ENCODE results near the gene OR2A2.
"Not testable (repeated sequence)": the region's sequence is repeated elsewhere in the genome, so short reads cannot be mapped to it uniquely, and the experiment has no call there.

Gene OR2A2

GRCh38 chr7:144109283-144109682 lies at the start of gene OR2A2:
Gene OR2A2 (plus strand): TSS chr7:144109583. CDS start chr7:144109583, 0 bp downstream.
- no peak for DNase-seq

GRCh38 chr7:144063710-144064109 lies 45.7 kb upstream of the OR2A2 start:
- DNase-seq: no peak

- no peak for DNase-seq
Observed at GRCh38 chr7:144069511-144069910, 39.9 kb upstream of the OR2A2 start, which contains the start of gene OR2A25. Gene OR2A25 (plus strand): TSS chr7:144069811. CDS start chr7:144074220, 4,409 bp downstream.

- DNase-seq: no peak
Observed at GRCh38 chr7:144069953-144070352, 39.4 kb upstream of the OR2A2 start.

- DNase-seq: no peak
Observed at GRCh38 chr7:144074374-144074773, 35.0 kb upstream of the OR2A2 start.

GRCh38 chr7:144085978-144086377 lies 23.4 kb upstream of the OR2A2 start, which contains the start of gene OR2A12:
Gene OR2A12 (plus strand): TSS chr7:144086278. CDS start chr7:144095108, 8,830 bp downstream.
- no peak for DNase-seq

- no peak for DNase-seq
Observed at GRCh38 chr7:144086730-144087129, 22.7 kb upstream of the OR2A2 start.

- no peak for DNase-seq
Observed at GRCh38 chr7:144087230-144087629, 22.2 kb upstream of the OR2A2 start.

GRCh38 chr7:144090667-144091066 lies 18.7 kb upstream of the OR2A2 start:
- no peak for DNase-seq

GRCh38 chr7:144098776-144099175 lies 10.6 kb upstream of the OR2A2 start:
- no peak for DNase-seq

GRCh38 chr7:144100607-144101006 lies 8.8 kb upstream of the OR2A2 start:
- no peak for DNase-seq

- no peak for DNase-seq
Observed at GRCh38 chr7:144102041-144102440, 7.3 kb upstream of the OR2A2 start.

- no peak for DNase-seq
Observed at GRCh38 chr7:144105211-144105610, 4.2 kb upstream of the OR2A2 start.

- no peak for DNase-seq
Observed at GRCh38 chr7:144110272-144110671, 889 bp downstream of the OR2A2 start.

- DNase-seq: no peak
Observed at GRCh38 chr7:144113651-144114050, 4.3 kb downstream of the OR2A2 start.

GRCh38 chr7:144118341-144118740 lies 9.0 kb downstream of the OR2A2 start:
- DNase-seq: no peak

- DNase-seq: no peak
Observed at GRCh38 chr7:144122876-144123275, 13.5 kb downstream of the OR2A2 start, which contains the start of gene OR2A14. Gene OR2A14 (plus strand): TSS chr7:144123176. CDS start chr7:144129113, 5,937 bp downstream.

- peak; percentile 29 for DNase-seq
Observed at GRCh38 chr7:144127714-144128334, 18.4 kb downstream of the OR2A2 start.

GRCh38 chr7:144129601-144130000 lies 20.2 kb downstream of the OR2A2 start:
- not testable (repeated sequence) for DNase-seq

- no peak for DNase-seq
Observed at GRCh38 chr7:144130730-144131129, 21.3 kb downstream of the OR2A2 start.

GRCh38 chr7:144132262-144132661 lies 22.9 kb downstream of the OR2A2 start:
- DNase-seq: no peak

- DNase-seq: no peak
Observed at GRCh38 chr7:144133307-144133706, 23.9 kb downstream of the OR2A2 start.

- DNase-seq: no peak
Observed at GRCh38 chr7:144134116-144134515, 24.7 kb downstream of the OR2A2 start.

- DNase-seq: no peak
Observed at GRCh38 chr7:144137501-144137900, 28.1 kb downstream of the OR2A2 start.

- DNase-seq: no peak
Observed at GRCh38 chr7:144142187-144142586, 32.8 kb downstream of the OR2A2 start.

Measured in 8988T (cell line).